NT2/D1 (cell line): ENCODE results near the gene DDX24.

Source experiments
- SUZ12 ChIP-seq: IDR thresholded peaks from 2 replicates; pipeline ENCODE4 v1.6.1; 2011; ENCODE audit not compliant: insufficient read length, insufficient read depth; ENCODE audit errors: extremely low read depth
- YY1 ChIP-seq: IDR thresholded peaks from 2 replicates; pipeline ENCODE4 v1.6.1; 2011; ENCODE audit not compliant: insufficient read length, insufficient read depth
- ZNF274 ChIP-seq: IDR thresholded peaks from 2 replicates; pipeline ENCODE4 v1.6.1; 2011; ENCODE audit warnings: mild to moderate bottlenecking, low read depth, low read length

DNA sequence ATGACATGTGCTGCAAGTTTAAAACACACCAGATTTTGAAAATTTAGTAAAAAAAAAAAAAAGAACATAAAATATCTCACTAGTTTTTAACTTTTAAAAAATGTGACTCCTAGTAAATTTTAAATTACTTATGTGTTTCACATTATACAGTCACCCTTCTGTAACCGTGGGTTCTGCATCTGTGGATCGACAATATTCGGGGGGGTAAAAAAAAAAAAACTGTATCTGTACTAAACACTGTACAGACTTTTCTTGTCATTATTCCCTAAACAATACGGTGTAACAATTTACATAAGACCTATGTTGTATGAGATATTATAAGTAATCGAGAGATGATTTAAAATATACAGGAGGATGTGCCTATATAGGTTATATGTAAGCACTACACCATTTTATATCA lies 3.2 kb downstream of the DDX24 start:
- TF ChIP-seq YY1 (no peak), ZNF274 (no peak), SUZ12 (no peak)
